GM21717 (cell line): ENCODE data around the gene CYP26C1.

Experiments
- ATAC-seq: cut with Tn5 transposase; IDR thresholded peaks from one replicate; pipeline ENCODE4 v1.9.1; 2021; ENCODE audit warnings: mild to moderate bottlenecking, moderate library complexity; ENCODE audit not compliant: unreplicated experiment

Gene CYP26C1

DNA sequence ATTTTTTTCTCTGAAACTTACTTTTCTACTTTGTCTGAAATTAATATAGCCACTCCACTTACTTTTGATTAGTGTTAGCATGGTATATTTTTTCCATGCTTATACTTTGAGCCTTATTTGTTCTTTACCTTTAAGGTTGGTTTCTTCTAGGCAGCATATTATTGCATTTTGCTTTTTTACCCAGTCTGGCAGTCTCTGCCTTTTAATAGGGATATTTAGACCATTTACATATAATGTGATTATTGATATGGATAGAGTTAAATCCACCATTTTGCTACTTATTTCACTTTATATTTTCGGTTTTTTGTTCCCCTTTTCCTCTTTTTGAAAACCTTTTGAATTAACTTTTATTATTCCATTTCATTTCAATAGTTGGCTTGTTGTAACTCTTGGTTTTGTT, 43.4 kb downstream of the CYP26C1 start:
- no peak for ATAC-seq

DNA sequence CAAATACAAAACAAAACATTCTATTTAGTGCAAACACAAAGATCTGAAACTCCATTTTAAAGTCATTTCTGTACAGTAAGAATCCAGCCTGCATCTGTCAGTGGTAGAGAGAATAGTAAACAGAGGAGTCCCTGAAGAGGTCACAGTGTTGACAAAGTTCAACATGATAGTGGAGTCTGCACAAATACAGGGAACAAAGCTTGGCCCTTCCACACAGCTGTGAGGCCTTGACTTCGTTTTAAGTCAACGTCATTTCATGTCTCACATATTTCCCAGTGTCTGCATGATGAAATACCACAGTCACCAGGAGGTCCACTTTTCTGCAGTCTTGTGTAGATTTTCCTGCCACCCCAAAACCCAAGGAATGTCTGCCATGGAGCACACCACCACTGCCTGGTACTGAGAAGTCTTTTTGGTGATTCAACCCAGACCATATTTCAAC, 46.1 kb downstream of the CYP26C1 start:
- no peak for ATAC-seq

DNA sequence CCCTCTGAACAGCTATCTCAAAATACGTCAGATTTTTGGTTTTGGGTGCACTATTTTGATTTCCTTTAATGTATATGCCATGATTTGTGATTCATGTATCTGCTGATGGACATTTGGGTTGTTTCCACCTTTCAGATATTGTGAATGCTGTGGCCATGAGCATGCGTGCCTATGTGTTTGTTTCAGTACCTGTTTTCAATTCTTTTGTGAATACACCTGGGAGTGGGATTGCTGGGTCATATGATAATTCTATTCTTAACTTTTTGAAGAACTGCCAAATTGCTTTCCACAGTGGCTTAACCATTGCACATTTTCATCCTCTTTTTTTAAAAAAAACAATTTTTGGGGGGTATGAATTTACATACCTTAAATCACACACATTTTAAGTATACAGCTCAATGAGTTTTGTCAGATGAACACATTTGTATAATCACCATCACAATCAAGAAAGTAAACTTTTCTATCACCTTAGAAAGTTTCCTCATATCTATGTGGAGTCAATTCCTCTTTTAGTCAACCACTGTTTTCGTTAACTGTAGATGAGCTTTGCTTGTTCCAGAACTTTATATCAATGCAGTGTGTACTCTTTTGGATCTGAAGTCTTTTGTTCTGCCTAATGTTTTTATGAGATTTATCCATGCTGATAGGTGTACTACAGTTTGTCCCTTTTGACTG, 50.0 kb downstream of the CYP26C1 start:
- ATAC-seq, result peak; percentile 69

GRCh38 chr10:93113042-93113441, 52.4 kb downstream of the CYP26C1 start:
- ATAC-seq, result no peak

DNA sequence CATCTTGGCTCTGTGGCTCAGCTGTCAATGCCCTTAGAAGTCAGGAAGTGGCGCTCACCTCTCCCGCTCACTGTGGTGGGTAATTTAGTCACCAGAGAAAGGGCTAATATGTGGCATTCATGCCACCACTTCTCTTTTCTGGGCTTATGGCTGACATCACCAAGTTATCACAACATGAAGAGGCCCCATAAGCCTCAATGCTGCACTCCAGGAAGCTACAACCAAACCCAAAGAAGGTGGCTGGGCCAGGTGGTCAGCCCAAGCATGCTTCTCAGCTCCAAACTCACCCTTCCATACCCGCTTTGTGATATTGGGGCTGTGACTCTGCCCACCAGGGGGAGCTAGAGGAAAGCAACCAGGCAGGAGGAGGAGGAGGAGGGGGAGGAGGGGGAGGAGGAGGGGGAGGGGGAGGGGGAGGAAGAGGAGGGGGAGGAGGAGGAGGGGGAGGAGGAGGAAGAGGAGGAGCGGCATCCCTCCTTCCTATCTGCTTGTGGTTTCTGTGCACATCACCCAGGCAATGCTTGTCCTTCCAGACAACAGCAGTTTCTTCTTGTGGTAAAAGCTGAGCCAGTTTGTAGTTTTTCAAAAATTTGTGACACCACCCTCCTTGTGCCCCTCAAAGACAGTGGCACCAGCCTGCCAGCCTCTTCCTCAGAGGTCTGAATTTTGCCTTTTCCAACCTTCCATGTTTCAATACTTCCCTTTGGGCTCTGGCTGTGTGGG, 55.2 kb downstream of the CYP26C1 start:
- no peak for ATAC-seq
